ENCODE measurements around the gene BOD1L1.

- TF ChIP-seq, protein P1, sequence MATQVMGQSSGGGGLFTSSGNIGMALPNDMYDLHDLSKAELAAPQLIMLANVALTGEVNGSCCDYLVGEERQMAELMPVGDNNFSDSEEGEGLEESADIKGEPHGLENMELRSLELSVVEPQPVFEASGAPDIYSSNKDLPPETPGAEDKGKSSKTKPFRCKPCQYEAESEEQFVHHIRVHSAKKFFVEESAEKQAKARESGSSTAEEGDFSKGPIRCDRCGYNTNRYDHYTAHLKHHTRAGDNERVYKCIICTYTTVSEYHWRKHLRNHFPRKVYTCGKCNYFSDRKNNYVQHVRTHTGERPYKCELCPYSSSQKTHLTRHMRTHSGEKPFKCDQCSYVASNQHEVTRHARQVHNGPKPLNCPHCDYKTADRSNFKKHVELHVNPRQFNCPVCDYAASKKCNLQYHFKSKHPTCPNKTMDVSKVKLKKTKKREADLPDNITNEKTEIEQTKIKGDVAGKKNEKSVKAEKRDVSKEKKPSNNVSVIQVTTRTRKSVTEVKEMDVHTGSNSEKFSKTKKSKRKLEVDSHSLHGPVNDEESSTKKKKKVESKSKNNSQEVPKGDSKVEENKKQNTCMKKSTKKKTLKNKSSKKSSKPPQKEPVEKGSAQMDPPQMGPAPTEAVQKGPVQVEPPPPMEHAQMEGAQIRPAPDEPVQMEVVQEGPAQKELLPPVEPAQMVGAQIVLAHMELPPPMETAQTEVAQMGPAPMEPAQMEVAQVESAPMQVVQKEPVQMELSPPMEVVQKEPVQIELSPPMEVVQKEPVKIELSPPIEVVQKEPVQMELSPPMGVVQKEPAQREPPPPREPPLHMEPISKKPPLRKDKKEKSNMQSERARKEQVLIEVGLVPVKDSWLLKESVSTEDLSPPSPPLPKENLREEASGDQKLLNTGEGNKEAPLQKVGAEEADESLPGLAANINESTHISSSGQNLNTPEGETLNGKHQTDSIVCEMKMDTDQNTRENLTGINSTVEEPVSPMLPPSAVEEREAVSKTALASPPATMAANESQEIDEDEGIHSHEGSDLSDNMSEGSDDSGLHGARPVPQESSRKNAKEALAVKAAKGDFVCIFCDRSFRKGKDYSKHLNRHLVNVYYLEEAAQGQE (IDR thresholded peaks at IDR 0.05; ENCODE audit: borderline replicate concordance): no peak
- TF ChIP-seq, protein P2, sequence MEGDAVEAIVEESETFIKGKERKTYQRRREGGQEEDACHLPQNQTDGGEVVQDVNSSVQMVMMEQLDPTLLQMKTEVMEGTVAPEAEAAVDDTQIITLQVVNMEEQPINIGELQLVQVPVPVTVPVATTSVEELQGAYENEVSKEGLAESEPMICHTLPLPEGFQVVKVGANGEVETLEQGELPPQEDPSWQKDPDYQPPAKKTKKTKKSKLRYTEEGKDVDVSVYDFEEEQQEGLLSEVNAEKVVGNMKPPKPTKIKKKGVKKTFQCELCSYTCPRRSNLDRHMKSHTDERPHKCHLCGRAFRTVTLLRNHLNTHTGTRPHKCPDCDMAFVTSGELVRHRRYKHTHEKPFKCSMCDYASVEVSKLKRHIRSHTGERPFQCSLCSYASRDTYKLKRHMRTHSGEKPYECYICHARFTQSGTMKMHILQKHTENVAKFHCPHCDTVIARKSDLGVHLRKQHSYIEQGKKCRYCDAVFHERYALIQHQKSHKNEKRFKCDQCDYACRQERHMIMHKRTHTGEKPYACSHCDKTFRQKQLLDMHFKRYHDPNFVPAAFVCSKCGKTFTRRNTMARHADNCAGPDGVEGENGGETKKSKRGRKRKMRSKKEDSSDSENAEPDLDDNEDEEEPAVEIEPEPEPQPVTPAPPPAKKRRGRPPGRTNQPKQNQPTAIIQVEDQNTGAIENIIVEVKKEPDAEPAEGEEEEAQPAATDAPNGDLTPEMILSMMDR (IDR thresholded peaks at IDR 0.05; ENCODE audit: poor library complexity, severe bottlenecking): no peak
- TF ChIP-seq EZH2 (IDR thresholded peaks at IDR 0.05; ENCODE audit: borderline replicate concordance, insufficient read depth, low read length, poor library complexity, severe bottlenecking) (no peak), MXI1 (conservative IDR thresholded peaks at IDR 0.05; ENCODE audit: poor library complexity, severe bottlenecking) (no peak), EP300 (conservative IDR thresholded peaks at IDR 0.05; ENCODE audit: poor library complexity, severe bottlenecking) (no peak), RAD21 (conservative IDR thresholded peaks at IDR 0.05) (no peak), SMC3 (conservative IDR thresholded peaks at IDR 0.05; ENCODE audit: poor library complexity) (no peak), TAF1 (IDR thresholded peaks at IDR 0.05; ENCODE audit: low read depth) (no peak), POLR2AphosphoS5 (IDR thresholded peaks at IDR 0.05) (no peak)
These were observed 29.9 kb downstream of the BOD1L1 start for GRCh38 chr4:13597604-13598003.

Data from neural cell (in vitro differentiated cells).